Fibroblast of villous mesenchyme (primary cell): Measurements from ENCODE around the gene CACNA1G. TPM values are rescaled to one million over a fixed set of nuclear protein-coding genes. Genes with fewer than 3 reads are reported as not detected.

Source experiments
- DNase-seq: peaks from one replicate; pipeline ENCODE4 v3.0.0-alpha.2; 2010; ENCODE audit warnings: low read depth
- H3K4me3 ChIP-seq: 2 replicates; pipeline ENCODE4 v1.5.1; 2011; ENCODE audit warnings: low read depth, mild to moderate bottlenecking, low read length
- total RNA-seq: library from RNA; depleted of rRNA; stranded (reverse); fragments of >200 nt; gene quantifications from 2 replicates; pipeline ENCODE4 v1.2.3, GENCODE V29; 2012
- TF ChIP-seq, protein P1 (sequence below): IDR thresholded peaks from 2 replicates; pipeline ENCODE4 v1.5.1; 2012; ENCODE audit warnings: low read depth, mild to moderate bottlenecking, low read length; ENCODE audit not compliant: insufficient read depth

CACNA1G gene
- total RNA-seq, 1 donor: 0.43 TPM

DNA sequence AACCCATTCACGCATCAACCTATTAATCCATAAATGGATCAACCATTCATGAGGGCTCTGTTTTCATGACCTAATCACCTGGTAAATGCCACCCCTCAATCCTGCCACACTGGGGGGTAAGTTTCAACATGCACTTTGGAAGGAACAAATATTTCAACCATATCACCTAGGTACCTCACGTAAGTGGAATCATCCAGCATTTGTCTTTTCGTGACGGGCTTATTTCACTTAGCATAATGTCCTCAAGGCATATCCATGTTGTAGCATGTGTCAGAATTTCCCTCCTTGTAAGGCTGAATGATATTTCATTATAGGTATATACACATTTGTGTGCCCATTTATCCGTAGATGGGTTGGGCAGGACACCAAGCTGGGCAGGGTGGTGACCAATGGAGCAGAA is 111.6 kb downstream of the CACNA1G start:
- no peak overlapping the region for H3K4me3 ChIP-seq
- TF ChIP-seq, protein P1, sequence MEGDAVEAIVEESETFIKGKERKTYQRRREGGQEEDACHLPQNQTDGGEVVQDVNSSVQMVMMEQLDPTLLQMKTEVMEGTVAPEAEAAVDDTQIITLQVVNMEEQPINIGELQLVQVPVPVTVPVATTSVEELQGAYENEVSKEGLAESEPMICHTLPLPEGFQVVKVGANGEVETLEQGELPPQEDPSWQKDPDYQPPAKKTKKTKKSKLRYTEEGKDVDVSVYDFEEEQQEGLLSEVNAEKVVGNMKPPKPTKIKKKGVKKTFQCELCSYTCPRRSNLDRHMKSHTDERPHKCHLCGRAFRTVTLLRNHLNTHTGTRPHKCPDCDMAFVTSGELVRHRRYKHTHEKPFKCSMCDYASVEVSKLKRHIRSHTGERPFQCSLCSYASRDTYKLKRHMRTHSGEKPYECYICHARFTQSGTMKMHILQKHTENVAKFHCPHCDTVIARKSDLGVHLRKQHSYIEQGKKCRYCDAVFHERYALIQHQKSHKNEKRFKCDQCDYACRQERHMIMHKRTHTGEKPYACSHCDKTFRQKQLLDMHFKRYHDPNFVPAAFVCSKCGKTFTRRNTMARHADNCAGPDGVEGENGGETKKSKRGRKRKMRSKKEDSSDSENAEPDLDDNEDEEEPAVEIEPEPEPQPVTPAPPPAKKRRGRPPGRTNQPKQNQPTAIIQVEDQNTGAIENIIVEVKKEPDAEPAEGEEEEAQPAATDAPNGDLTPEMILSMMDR: no peak
- DNase-seq: no peak

DNA sequence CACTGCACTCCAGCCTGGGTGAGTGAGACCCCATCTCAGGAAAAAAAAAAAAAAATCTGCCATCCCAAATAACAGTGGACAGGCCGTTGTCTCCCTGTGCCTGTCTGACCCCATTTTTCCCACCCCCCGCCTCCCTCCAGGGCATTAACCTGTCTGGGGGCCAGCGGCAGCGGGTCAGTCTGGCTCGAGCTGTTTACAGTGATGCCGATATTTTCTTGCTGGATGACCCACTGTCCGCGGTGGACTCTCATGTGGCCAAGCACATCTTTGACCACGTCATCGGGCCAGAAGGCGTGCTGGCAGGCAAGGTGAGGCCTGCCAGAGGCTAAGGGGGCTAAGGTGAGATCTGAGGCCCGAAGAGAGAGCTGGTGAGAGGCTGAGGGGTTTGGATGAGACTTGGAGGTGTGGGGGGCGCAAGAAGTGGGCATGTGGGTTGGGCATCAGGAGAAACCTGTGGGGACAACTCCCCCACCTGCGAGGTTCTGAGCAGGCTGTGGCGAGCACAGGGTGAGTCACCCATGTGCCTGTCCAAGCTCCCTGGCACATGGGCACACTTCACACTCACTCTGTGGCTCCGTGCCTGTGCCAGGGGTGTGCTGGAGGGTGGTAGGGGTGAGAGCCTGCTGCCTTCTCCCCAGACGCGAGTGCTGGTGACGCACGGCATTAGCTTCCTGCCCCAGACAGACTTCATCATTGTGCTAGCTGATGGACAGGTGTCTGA is 112.5 kb downstream of the CACNA1G start:
- no peak for DNase-seq
- TF ChIP-seq, protein P1: no peak

DNA sequence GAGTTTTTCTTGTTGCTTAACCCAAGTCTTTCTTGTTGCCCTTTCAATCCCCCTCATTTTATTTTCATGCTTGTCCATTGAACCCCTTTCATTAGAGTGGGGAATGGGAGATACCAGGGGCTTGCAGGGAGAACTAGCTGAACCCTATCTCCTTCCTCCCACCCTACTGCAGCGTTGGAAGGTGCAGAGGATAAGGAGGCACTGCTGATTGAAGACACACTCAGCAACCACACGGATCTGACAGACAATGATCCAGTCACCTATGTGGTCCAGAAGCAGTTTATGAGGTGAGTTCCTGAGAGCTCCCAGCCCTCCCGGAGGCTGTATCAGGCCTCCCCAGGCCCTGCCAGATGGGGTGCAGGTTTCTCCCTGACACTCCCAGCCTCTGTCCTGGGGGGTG is 114.7 kb downstream of the CACNA1G start:
- no peak for DNase-seq
- TF ChIP-seq, protein P1: no peak
- no peak overlapping the region for H3K4me3 ChIP-seq

More for the DNA sequence above, 112.5 kb downstream of the CACNA1G start:
- no peak overlapping the region for H3K4me3 ChIP-seq

DNA sequence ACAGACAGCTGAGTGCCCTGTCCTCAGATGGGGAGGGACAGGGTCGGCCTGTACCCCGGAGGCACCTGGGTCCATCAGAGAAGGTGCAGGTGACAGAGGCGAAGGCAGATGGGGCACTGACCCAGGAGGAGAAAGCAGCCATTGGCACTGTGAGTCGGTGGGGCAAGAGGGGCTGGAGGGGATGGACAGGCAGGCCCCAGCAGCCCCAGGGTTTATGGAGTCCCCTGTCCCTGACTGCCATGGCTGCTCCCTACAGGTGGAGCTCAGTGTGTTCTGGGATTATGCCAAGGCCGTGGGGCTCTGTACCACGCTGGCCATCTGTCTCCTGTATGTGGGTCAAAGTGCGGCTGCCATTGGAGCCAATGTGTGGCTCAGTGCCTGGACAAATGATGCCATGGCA is 115.1 kb downstream of the CACNA1G start:
- TF ChIP-seq, protein P1: no peak
- H3K4me3 ChIP-seq: no peak overlapping the region
- no peak for DNase-seq

DNA sequence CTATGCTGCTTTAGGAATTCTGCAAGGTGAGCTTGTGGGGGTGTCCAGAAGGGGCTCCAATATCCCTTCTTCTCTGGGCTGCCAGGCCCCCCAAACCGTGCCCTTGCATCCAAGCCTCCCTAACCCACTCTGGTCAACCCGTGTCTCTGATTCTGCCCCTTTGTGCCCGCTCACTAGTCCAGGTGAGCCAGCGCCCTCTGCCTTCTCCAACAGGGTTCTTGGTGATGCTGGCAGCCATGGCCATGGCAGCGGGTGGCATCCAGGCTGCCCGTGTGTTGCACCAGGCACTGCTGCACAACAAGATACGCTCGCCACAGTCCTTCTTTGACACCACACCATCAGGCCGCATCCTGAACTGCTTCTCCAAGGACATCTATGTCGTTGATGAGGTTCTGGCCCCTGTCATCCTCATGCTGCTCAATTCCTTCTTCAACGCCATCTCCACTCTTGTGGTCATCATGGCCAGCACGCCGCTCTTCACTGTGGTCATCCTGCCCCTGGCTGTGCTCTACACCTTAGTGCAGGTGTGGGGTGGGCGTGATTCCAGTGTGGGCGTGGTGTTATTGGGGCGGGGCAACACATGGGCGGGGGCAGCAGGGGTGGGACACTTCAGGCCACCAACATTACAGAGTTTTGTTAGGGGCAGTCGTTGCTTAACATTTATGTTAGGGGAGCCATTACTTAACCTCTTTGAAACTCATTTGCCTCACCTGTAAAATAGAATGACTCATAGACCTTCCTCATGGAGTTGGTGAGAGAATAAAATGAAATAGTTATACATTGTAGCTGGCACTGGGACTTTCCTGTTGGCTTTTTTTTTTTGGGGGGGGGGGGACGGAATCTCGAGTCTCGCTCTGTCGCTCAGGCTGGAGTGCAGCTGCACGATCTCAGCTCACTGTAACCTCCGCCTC is 115.8 kb downstream of the CACNA1G start:
- no peak overlapping the region for H3K4me3 ChIP-seq
- no peak for DNase-seq
- TF ChIP-seq, protein P1: no peak

Other genes starting within 250 kb of the CACNA1G start
- gene XYLT2, start 214.6 kb upstream of the CACNA1G start, total RNA-seq: 53.5 and 60.5 TPM in 2 replicates
- gene MRPL27, start 187.5 kb upstream of the CACNA1G start, total RNA-seq: 55.7 and 63.0 TPM in 2 replicates
- gene EME1, start 187.5 kb upstream of the CACNA1G start, total RNA-seq: 4.5 and 4.7 TPM in 2 replicates
- gene LRRC59, start 163.2 kb upstream of the CACNA1G start, total RNA-seq: 181 and 191 TPM in 2 replicates
- gene ACSF2, start 134.5 kb upstream of the CACNA1G start, total RNA-seq: 18.1 and 20.3 TPM in 2 replicates
- gene CHAD, start 91.8 kb upstream of the CACNA1G start, total RNA-seq: not detected in 2 replicates
- 16.8 and 25.4 TPM in 2 replicates for gene RSAD1, start 81.9 kb upstream of the CACNA1G start, total RNA-seq
- 0.64 and 0.86 TPM in 2 replicates for gene MYCBPAP, start 52.3 kb upstream of the CACNA1G start, total RNA-seq
- under 0.01 TPM in 1 of 2 replicates, not detected in the other for gene EPN3, start 28.0 kb upstream of the CACNA1G start, total RNA-seq
- gene SPATA20, start 13.5 kb upstream of the CACNA1G start, total RNA-seq: 102 and 109 TPM in 2 replicates
- 14.5 and 39.3 TPM in 2 replicates for gene ABCC3, start 74.2 kb downstream of the CACNA1G start, total RNA-seq
- gene ANKRD40, start 147.2 kb downstream of the CACNA1G start, total RNA-seq: 47.0 and 59.6 TPM in 2 replicates
- 26.7 and 31.5 TPM in 2 replicates for gene LUC7L3, start 158.9 kb downstream of the CACNA1G start, total RNA-seq
- gene ANKRD40CL, start 206.8 kb downstream of the CACNA1G start, total RNA-seq: not detected in 2 replicates